Adipocyte (in vitro differentiated cells): ENCODE results near the gene CPZ.
"Not testable (repeated sequence)": the region's sequence is repeated elsewhere in the genome, so short reads cannot be mapped to it uniquely, and the experiment has no call there.

Experiments used
- DNase-seq: peaks from one replicate; pipeline ENCODE4 v3.0.0-alpha.2; 2015; ENCODE audit warnings: low read depth
- H3K27me3 ChIP-seq: replicated peaks from 2 replicates; pipeline ENCODE4 v1.7.0; 2013; ENCODE audit warnings: mild to moderate bottlenecking, low read length, moderate library complexity; ENCODE audit not compliant: control insufficient read depth, insufficient read depth
- H3K36me3 ChIP-seq: 2 replicates; pipeline ENCODE4 v1.7.0; 2013; ENCODE audit warnings: low read length, mild to moderate bottlenecking, moderate library complexity; ENCODE audit not compliant: control insufficient read depth, insufficient read depth, severe bottlenecking
- H3K4me1 ChIP-seq: 2 replicates; pipeline ENCODE4 v1.7.0; 2013; ENCODE audit warnings: mild to moderate bottlenecking, low read length, moderate library complexity; ENCODE audit not compliant: control insufficient read depth, insufficient read depth
- H3K4me3 ChIP-seq: 2 replicates; pipeline ENCODE4 v1.7.0; 2013; ENCODE audit warnings: mild to moderate bottlenecking, low read length, moderate library complexity
- H3K9ac ChIP-seq: 2 replicates; pipeline ENCODE4 v1.7.0; 2013; ENCODE audit warnings: mild to moderate bottlenecking, low read length, moderate library complexity
- H3K9me3 ChIP-seq: 2 replicates; pipeline ENCODE4 v1.7.0; 2013; ENCODE audit warnings: mild to moderate bottlenecking, low read length, moderate library complexity; ENCODE audit not compliant: control insufficient read depth

CPZ gene

GRCh38 chr4:8617486-8618040, 25.0 kb downstream of the CPZ start:
- DNase-seq, result no peak
- Histone ChIP-seq H3K4me1 (no peaks in the 10 kb centered on the region), H3K27me3 (peaks cover 7% of the 10 kb centered on the region), H3K9me3 (no peaks in the 10 kb centered on the region), H3K36me3 (peaks cover 4% of the 10 kb centered on the region), H3K9ac (no peak overlapping the region), H3K4me3 (no peak overlapping the region)

GRCh38 chr4:8618421-8618820, 25.9 kb downstream of the CPZ start:
- no peaks in the 10 kb centered on the region for H3K9me3 ChIP-seq
- no peaks in the 10 kb centered on the region for H3K4me1 ChIP-seq

GRCh38 chr4:8618961-8619720, 26.6 kb downstream of the CPZ start:
- H3K36me3 ChIP-seq, result peaks cover 4% of the 10 kb centered on the region
- H3K4me3 ChIP-seq, result no peak overlapping the region
- peaks cover 7% of the 10 kb centered on the region for H3K27me3 ChIP-seq
- H3K9ac ChIP-seq, result no peak overlapping the region
- H3K4me1 ChIP-seq, result no peaks in the 10 kb centered on the region
- DNase-seq, result no peak
- no peaks in the 10 kb centered on the region for H3K9me3 ChIP-seq

More at GRCh38 chr4:8618421-8618820, 25.9 kb downstream of the CPZ start:
- no peak for DNase-seq
- H3K27me3 ChIP-seq, result peaks cover 7% of the 10 kb centered on the region
- no peak overlapping the region for H3K4me3 ChIP-seq
- peaks cover 4% of the 10 kb centered on the region for H3K36me3 ChIP-seq
- H3K9ac ChIP-seq, result no peak overlapping the region

DNA sequence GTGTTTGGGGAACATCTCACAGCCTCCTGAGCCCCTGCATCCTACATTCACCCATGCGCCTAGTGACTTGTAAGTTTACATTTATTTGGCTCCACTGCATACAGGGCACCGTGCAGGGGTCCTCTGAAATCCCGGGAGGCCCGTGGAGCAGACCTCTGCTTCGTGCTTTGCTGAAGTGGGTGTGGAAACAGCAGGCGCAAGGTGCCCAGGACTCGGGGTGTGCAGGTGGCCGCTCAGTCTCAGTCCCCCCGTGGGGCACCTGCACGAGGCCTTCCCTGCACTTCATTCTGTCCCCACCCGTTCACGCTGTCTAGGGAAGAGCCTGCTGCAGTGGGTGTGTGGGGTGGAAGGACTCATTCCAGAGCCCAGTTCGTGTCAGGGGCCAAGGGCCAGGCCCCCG, 28.6 kb downstream of the CPZ start:
- not testable (repeated sequence) for H3K27me3 ChIP-seq, H3K9me3 ChIP-seq, H3K9ac ChIP-seq, DNase-seq, H3K4me1 ChIP-seq, H3K4me3 ChIP-seq, H3K36me3 ChIP-seq

DNA sequence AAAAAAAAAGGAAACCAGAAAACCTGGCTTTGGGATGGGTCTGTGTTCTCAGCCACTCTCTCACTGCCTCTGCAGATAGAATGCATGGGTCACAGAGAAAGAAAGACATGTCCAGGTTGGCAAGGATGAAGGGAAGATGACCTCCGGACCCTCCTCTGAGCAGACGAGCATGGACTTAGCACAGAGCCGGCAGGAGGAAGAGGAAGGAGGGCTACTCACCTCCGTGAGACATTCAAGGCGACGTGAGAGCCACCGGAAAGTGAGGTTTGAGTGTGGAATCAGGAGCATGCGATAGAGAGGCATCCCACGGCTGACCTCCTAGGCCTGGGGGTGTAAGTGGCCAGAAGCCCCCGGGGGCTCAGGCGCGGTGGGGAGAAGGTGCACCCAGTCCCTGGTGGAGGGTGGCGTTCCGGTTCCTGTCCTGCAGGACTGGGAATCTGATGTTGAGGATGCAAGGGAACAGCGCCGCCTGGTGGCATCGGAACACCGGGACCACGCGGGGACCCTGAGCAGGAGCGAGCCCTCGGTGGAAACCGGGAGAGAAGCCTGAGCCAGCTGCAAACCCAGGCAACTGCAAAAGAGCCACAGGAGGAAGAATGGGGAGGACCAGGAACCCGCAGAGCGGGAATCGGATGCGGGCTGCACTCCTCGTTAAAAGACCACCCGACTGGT, 32.2 kb downstream of the CPZ start:
- not testable (repeated sequence) for H3K27me3 ChIP-seq, H3K36me3 ChIP-seq, H3K4me1 ChIP-seq, H3K9ac ChIP-seq, DNase-seq, H3K9me3 ChIP-seq, H3K4me3 ChIP-seq

DNA sequence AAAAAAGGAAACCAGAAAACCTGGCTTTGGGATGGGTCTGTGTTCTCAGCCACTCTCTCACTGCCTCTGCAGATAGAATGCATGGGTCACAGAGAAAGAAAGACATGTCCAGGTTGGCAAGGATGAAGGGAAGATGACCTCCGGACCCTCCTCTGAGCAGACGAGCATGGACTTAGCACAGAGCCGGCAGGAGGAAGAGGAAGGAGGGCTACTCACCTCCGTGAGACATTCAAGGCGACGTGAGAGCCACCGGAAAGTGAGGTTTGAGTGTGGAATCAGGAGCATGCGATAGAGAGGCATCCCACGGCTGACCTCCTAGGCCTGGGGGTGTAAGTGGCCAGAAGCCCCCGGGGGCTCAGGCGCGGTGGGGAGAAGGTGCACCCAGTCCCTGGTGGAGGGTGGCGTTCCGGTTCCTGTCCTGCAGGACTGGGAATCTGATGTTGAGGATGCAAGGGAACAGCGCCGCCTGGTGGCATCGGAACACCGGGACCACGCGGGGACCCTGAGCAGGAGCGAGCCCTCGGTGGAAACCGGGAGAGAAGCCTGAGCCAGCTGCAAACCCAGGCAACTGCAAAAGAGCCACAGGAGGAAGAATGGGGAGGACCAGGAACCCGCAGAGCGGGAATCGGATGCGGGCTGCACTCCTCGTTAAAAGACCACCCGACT, 37.8 kb downstream of the CPZ start:
- not testable (repeated sequence) for H3K4me1 ChIP-seq, H3K9ac ChIP-seq, H3K36me3 ChIP-seq, H3K27me3 ChIP-seq, H3K4me3 ChIP-seq, DNase-seq, H3K9me3 ChIP-seq

DNA sequence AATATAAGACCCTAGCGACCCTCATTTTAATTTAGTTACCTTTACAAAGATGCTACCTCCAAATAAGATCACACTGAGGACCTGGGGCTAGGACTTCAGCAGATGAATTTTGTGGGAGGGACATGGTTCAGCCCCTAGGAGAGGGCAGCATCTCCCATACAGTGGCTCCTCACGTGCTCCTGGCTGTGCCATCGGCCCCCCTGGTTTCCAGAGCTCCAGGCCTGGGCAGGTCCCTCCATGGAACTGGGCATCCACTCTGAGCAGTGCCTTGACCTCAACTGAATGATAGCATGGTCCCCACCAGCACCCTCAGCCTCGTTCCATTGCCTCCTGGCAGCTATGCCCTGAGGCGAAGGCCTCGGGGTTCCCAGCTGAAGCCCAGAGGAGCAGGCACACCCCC, 39.3 kb downstream of the CPZ start:
- not testable (repeated sequence) for H3K4me3 ChIP-seq, H3K36me3 ChIP-seq, H3K9me3 ChIP-seq, H3K9ac ChIP-seq, H3K27me3 ChIP-seq, DNase-seq, H3K4me1 ChIP-seq

DNA sequence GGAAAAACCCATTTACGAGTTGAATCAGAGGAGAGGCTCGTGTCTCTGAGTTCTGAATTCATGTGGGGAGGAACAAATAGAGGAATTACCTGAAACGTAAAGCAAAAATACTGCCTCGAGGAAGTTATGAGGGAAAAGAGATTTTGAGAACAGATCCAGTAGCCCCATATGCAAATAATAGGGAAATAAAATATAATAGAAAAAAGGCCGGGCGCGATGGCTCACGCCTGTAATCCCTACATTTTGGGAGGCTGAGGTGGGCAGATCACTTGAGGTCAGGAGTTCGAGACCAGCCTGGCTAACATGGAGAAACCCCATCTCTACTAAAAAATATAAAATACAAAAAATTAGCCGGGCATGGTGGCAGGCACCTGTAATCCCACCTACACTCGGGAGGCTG, 42.2 kb downstream of the CPZ start:
- H3K27me3 ChIP-seq, H3K9me3 ChIP-seq, H3K36me3 ChIP-seq, H3K9ac ChIP-seq, DNase-seq, H3K4me3 ChIP-seq, H3K4me1 ChIP-seq: not testable (repeated sequence)

DNA sequence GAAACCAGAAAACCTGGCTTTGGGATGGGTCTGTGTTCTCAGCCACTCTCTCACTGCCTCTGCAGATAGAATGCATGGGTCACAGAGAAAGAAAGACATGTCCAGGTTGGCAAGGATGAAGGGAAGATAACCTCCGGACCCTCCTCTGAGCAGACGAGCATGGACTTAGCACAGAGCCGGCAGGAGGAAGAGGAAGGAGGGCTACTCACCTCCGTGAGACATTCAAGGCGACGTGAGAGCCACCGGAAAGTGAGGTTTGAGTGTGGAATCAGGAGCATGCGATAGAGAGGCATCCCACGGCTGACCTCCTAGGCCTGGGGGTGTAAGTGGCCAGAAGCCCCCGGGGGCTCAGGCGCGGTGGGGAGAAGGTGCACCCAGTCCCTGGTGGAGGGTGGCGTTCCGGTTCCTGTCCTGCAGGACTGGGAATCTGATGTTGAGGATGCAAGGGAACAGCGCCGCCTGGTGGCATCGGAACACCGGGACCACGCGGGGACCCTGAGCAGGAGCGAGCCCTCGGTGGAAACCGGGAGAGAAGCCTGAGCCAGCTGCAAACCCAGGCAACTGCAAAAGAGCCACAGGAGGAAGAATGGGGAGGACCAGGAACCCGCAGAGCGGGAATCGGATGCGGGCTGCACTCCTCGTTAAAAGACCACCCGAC, 43.5 kb downstream of the CPZ start:
- not testable (repeated sequence) for H3K9me3 ChIP-seq, H3K9ac ChIP-seq, H3K4me3 ChIP-seq, DNase-seq, H3K36me3 ChIP-seq, H3K4me1 ChIP-seq
- H3K27me3 ChIP-seq, result peaks cover 16% of the 10 kb centered on the region

DNA sequence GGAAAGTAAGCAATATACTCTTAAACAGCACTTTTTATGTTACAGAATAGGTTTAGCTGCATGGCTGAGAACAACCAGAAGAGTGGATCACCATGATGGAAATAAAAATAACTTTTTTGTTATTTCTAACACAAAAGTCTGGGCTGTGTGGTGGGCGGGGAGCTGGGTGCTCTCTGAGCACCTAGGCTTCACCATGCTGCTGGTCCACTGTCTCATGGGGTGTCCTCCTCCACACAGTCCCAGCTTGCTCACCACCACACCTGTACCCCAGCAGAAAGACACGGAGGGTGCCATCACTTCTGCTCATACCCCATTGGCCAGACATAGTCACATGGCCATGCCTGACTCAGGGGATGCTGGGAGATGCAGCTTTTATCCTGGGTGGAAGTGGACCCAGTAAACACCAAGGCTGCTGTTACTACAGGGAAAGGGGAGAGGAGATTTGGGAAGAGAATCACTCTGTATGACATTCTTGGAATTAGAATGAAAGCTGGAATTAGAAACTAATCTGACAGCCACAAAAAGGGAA, 45.0 kb downstream of the CPZ start:
- Histone ChIP-seq H3K4me1 (no peaks in the 10 kb centered on the region), H3K9me3 (no peaks in the 10 kb centered on the region), H3K4me3 (no peak overlapping the region), H3K27me3 (peaks cover 19% of the 10 kb centered on the region), H3K9ac (no peak overlapping the region), H3K36me3 (no peaks in the 10 kb centered on the region)
- DNase-seq, result no peak

- Histone ChIP-seq H3K9ac (no peak overlapping the region), H3K9me3 (no peaks in the 10 kb centered on the region), H3K4me1 (no peaks in the 10 kb centered on the region), H3K36me3 (no peaks in the 10 kb centered on the region), H3K4me3 (no peak overlapping the region), H3K27me3 (peaks cover 26% of the 10 kb centered on the region)
- no peak for DNase-seq
These were observed 46.5 kb downstream of the CPZ start for GRCh38 chr4:8639021-8639420.
